Measurements from ENCODE around the gene TOR1AIP2. TPM values are rescaled to one million over a fixed set of nuclear protein-coding genes. Genes with fewer than 3 reads are reported as not detected.

Gene TOR1AIP2
- total and polyA plus RNA-seq, 11 donors: 12.7 to 73.2 (median 54.5) TPM

DNA sequence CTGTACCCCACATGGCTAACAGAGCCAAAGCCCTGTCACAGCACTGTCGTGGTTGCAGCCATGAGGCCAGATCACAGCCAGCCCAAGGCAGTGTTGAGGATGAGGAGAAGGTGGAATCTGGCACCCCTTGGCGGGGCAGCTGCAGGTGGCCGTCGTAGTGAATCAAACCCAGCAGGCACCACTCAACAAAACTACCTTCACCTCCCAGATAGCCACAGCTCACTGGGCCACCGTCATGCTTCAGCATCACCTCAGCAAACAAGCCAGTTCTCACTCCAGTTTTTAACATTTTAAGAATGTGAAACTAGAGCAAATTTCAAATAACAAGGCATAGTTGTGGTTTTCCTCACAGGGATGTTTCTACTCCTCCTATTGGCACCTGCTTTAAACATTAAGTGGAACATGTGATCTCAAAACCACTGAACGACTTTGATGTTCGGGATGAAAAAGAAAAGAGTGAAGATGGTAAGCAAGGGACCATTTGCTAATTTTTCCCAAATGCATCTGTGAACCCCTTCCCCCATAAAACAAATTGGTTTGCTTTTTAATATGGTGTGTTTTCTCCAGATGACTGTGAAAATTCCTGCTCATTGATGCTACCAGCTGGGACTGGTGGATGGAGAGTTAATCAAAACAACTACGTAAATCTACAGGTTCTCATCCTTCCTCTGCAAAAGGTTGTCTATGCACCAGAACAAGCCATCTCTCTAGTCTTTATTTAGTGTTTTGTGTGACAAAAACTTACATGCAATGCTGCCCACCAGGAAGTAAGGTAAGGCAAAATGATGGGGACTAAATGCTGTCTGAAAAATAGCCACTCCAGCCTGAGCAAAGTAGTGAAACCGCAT lies 45.5 kb downstream of the TOR1AIP2 start:
- intact Hi-C loops (cut with DNase I): no loop called here
- H3K9me3 ChIP-seq: no peaks in the 10 kb centered on the region
- no peaks in the 10 kb centered on the region for H3K27me3 ChIP-seq
- 79 to 88% (median 86%) methylated on average over 9 of the region's 9 CpGs for WGBS, 4 donors
- DNase-seq (no peak), ATAC-seq (no peak)
- no peak for TF ChIP-seq POLR2A (IDR thresholded peaks at IDR 0.05)
- TF ChIP-seq, protein P1, sequence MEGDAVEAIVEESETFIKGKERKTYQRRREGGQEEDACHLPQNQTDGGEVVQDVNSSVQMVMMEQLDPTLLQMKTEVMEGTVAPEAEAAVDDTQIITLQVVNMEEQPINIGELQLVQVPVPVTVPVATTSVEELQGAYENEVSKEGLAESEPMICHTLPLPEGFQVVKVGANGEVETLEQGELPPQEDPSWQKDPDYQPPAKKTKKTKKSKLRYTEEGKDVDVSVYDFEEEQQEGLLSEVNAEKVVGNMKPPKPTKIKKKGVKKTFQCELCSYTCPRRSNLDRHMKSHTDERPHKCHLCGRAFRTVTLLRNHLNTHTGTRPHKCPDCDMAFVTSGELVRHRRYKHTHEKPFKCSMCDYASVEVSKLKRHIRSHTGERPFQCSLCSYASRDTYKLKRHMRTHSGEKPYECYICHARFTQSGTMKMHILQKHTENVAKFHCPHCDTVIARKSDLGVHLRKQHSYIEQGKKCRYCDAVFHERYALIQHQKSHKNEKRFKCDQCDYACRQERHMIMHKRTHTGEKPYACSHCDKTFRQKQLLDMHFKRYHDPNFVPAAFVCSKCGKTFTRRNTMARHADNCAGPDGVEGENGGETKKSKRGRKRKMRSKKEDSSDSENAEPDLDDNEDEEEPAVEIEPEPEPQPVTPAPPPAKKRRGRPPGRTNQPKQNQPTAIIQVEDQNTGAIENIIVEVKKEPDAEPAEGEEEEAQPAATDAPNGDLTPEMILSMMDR (IDR thresholded peaks at IDR 0.05): no peak
- H3K27ac ChIP-seq: no peak overlapping the region
- H3K4me1 ChIP-seq: no peaks in the 10 kb centered on the region
- H3K36me3 ChIP-seq: peaks cover 0 to 5% (median 0%) of the 10 kb centered on the region in 9 donors
- H3K4me3 ChIP-seq: no peak overlapping the region

DNA sequence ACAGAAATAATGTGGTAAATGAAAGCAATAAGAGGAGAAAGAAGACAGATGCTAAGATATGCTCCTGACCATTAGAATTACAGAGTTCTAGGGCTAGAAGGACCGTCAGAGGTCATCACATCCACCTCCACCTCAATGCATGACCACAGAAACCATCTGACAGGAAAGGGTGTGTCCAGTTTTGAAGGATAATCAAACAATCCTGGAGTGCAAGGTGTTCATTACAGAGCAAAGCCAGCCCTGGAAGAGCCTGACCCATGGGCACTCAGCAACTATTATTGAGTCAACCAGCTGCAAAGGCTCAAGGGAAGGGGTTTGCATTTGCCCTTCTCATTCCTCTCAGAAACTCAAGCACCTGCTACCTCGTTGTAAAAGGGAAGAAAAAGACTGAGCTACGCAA lies 46.4 kb downstream of the TOR1AIP2 start:
- Histone ChIP-seq H3K4me3 (no peak overlapping the region), H3K27me3 (no peaks in the 10 kb centered on the region), H3K27ac (no peak overlapping the region), H3K36me3 (peaks cover 0 to 5% (median 0%) of the 10 kb centered on the region in 9 donors), H3K9me3 (no peaks in the 10 kb centered on the region), H3K4me1 (peaks cover 0 to under 1% (median 0%) of the 10 kb centered on the region in 12 donors)
- intact Hi-C loops (cut with DNase I): no loop called here
- ATAC-seq (no peak), DNase-seq (no peak)
- TF ChIP-seq, protein P1 (IDR thresholded peaks at IDR 0.05): no peak
- no peak for TF ChIP-seq POLR2A (IDR thresholded peaks at IDR 0.05)
- 66 to 79% (median 68%) methylated on average over 3 of the region's 3 CpGs for WGBS, 4 donors

DNA sequence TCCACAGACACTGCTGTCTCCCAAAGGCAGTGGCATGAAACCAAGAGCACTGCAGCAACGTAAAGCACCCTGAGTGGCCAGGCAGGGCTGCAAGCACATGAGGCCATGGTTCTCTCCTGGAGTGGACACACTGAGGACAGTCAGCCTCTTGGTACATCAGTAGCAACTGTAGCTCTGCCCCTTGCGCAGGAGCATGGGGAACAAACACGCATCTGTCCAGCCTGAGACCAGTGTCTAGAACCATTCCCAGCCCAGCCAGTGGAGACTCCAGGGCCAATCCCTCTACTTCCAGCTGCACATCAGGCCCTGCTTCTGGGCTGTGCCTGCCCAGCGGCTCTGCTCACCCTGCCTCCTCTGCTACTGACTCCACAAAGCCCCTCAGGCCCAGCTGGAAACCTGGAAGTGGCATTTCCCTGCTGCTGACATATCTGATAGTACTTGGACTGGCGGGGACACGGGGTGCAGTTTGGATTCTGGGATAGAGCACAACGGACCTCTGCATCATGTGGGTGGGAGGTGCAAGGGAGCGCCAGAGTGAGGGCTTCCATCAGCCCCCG lies 49.0 kb downstream of the TOR1AIP2 start:
- 86 to 93% (median 92%) methylated on average over 7 to 9 of the region's 9 CpGs for WGBS, 4 donors
- DNase-seq: no peak
- TF ChIP-seq, protein P1 (IDR thresholded peaks at IDR 0.05): no peak
- no peak for TF ChIP-seq POLR2A (IDR thresholded peaks at IDR 0.05)
- no peaks in the 10 kb centered on the region for H3K36me3 ChIP-seq
- no peak overlapping the region for H3K27ac ChIP-seq
- no peak for ATAC-seq
- H3K4me3 ChIP-seq: no peak overlapping the region
- peaks cover 0 to 19% (median 8%) of the 10 kb centered on the region in 12 donors for H3K4me1 ChIP-seq
- intact Hi-C loops (cut with DNase I): no loop called here
- H3K9me3 ChIP-seq: no peaks in the 10 kb centered on the region
- H3K27me3 ChIP-seq: no peaks in the 10 kb centered on the region

DNA sequence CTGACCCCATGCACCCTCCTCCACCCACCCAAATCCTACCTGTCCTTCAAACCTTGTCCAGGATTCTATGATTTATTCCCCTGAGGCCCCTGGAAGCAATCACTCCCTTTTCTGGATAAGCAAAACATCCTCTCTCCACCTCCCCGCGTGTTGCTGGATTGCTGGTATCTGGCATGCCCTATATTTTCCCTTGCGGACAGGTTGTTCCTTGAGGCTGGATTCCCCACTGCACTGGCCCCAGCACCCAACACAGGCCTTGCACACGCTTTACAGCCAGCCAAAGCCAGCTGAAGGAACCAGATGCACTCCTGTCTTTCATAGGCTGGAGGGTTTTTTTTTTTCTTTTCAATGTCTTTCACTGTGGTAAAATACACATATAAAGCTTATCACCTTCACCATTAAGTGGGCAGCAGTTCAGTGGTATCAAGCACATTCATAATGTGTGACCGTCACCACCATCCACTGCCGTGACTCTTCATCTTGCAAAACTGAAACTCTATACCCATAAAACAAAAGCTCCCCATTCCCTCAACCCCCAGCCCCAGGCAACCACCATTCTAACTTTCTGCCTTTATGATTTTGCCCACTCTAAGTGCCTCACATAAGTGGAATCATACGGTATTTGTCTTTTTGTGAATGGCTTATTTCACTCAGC lies 50.9 kb downstream of the TOR1AIP2 start:
- no peak overlapping the region for H3K27ac ChIP-seq
- ATAC-seq (no peak), DNase-seq (no peak)
- H3K36me3 ChIP-seq: no peaks in the 10 kb centered on the region
- 78 to 86% (median 83%) methylated on average over 7 of the region's 7 CpGs for WGBS, 4 donors
- H3K4me3 ChIP-seq: no peak overlapping the region
- intact Hi-C loops (cut with DNase I): no loop called here
- no peaks in the 10 kb centered on the region for H3K27me3 ChIP-seq
- no peaks in the 10 kb centered on the region for H3K9me3 ChIP-seq
- H3K4me1 ChIP-seq: peaks cover 0 to 19% (median 8%) of the 10 kb centered on the region in 12 donors
- no peak for TF ChIP-seq POLR2A (IDR thresholded peaks at IDR 0.05)
- TF ChIP-seq, protein P1 (IDR thresholded peaks at IDR 0.05): no peak
